ENCODE data around the gene NEUROG2.
"Not testable (repeated sequence)": the region's sequence is repeated elsewhere in the genome, so short reads cannot be mapped to it uniquely, and the experiment has no call there.

The NEUROG2 gene

GRCh38 chr4:112520598-112521122 lies 4.7 kb upstream of the NEUROG2 start:
- DNase-seq: no peak

DNA sequence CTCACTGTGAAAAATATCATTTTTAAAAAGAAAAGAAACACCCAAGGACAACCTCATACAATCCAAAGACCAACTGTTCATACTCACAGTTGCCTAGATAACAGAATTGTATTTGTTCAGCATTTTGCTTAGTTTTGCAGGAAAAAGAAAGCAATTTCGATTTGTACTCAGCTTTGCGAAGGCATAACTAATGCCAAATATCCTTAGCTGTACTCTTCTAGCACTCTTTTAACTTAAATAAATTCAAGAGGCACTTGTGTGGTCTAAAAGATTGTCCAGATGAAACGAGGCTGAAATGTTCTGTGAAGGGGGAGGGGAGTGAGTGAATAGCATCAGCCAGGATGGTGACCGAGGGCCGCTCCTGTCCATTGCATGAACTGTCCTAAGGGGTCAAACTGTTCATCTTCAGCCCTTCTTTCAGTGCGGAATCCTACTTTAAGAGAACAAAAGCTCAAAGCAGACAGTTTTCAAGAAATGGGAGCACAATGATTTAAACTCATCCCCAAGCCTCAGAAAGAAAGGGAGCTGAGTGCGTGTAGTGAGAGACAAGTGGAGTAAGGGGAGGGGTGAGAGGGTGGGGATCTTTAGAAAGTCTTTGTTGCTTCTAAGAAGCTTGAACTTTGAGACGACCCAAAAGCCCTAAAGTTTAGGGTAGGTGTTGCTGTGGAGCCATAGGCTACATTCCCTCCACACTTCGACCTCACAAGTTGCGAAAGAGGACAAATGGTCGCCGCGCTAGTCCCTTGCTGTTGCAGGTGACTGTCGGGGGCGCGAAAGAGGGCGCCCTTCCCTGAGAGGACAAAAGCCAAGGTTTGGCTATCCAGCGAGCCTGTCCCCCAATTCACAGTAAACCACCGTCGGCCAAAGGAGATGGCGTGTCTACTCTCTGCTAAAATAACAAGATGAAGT lies 4.0 kb upstream of the NEUROG2 start:
- no peak for DNase-seq

DNA sequence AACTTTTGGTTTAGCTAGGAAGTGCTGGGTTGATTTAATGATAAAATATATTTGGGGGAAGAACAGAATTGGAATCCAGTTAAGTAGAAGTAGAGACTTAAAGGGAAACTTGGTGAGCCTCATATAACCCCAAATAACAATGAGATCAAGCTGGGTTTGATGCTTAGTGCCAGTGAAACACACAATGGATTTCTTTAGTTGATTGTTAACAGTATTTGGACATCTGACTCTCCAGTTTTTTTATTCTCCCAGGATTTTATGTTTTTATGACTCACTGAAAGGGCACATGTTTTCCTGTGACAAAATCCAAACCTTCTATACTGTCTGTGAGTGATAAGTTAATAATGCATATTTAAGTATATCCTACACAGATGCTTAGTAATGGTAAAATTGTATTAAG lies 2.7 kb upstream of the NEUROG2 start:
- DNase-seq: no peak

- no peak for DNase-seq
Observed at GRCh38 chr4:112517911-112518310, 1.9 kb upstream of the NEUROG2 start.

DNA sequence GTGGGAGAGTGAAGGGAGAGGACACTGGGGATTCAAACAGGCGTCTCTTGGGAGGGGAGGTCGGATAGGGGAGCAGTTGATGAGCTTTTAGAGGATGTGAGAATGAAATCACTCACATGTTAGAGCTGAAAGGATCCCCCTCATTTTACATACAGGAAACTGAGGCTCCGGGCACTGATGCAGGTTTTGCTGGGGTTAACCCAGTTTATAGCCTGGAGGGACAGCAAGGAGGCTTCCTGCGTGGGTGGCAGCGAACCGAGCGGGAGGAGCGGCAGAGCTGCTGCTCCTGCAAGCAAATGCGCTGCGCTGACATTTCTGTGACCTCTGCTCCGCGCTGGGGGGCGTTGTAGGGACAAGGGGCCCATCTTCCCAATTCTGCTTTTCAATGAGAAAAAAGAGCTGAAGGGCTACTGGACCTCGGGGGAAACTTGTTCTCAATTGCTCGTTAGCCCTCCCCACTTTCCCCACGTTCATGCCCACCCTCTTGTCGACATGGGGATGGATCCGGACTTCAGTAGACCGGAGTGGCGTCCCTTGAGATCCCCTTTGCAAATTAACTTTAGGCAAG lies 1.2 kb upstream of the NEUROG2 start:
- DNase-seq: no peak

GRCh38 chr4:112516471-112517066 lies 589 bp upstream of the NEUROG2 start:
- DNase-seq: peak; percentile 18

DNA sequence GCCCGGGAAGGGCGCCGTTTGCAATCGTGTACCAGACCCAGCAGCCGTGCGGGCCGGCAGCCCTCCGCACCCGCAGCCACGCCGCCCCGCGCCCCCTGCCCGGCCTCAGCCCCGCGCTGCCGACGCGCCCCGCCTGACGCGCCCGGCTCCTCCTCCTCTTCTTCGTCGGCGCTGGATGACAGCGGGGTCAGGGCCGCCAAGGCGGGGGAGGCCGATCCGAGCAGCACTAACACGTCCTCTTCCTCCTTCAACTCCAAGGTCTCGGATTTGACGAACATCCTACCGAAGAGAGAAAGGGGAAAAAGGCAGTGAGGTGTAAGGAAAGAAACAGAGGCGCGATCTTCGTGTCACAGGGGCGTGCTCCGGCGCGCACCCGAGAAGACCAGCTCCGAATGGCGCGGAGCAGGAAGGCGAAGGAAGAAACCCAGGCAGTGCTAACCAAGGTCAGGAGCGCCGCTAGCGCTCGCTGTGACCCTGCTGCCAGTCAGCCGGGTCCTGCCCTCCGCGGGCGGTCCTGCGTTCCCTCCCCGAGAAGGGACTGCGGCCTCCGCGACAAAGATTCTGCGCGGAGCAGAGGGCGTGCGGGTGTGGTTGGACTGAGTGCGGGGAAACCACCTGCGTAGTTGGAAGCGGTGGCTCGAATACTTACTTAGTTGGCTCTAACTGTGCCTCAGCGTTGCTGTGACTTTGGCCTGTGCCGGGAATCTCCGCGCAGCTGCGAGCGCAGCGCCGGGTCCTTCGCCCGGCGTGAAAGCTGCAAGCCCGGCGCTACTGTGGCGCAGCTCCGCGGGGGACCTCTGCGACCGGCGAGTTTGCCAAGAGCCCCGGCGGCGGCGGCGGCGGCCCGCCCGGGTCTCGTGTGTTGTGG lies 548 bp downstream of the NEUROG2 start:
- no peak for DNase-seq

DNA sequence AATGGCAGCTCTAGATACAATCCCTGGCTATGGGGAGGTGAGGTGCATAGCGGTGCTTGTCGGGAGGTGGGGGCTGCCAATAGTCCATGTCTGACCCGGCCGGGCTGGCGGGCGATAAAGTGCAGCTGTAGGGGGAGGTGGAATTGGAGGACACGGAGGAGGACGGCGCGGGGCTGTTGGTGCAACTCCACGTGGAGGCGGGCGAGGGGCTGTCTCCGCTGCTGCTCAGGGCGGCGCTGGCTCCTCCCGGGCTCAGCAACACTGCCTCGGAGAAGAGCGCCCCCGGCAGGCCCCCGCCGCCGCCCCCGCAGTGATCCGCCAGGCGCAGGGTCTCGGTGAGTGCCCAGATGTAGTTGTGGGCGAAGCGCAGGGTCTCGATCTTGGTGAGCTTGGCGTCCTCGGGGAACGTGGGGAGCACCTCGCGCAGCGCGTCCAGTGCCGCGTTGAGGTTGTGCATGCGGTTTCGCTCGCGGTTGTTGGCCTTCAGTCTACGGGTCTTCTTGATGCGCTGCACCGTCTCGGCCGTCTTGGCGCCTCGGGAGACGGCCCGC lies 1.3 kb downstream of the NEUROG2 start:
- DNase-seq: no peak

DNA sequence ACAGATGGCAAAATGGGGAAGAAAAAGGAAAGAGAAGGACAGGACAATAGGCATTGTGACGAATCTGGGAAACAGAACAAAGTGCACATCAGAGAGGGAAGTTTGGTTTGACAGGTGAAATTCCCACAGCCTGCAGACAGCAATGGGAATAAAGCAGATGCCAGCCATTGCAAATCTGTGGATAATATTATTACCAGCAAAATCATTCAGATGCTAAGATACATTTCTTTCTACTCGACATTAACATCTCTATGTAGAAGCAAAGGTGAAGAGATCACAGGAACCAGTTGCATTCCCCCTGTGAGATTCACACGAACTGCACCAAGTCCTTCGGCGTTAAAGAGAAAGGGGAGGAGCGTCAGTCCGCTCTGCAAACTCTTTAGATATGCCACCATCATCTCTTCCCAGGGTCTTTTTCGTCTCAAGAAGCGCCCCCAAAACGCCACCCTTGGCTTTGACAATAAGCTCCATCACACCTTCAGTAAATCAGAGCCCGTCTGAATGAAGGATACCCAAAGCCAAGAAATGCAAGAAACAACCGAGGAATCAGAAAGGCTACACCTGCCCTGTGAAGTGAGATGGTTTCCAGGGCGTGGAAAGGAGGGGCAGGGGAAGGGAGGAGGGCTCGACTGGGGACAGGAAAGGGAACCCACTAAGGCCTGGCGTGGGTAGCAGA lies 1.9 kb downstream of the NEUROG2 start:
- no peak for DNase-seq

- DNase-seq: no peak
Observed at GRCh38 chr4:112511803-112512118, 4.2 kb downstream of the NEUROG2 start.

DNA sequence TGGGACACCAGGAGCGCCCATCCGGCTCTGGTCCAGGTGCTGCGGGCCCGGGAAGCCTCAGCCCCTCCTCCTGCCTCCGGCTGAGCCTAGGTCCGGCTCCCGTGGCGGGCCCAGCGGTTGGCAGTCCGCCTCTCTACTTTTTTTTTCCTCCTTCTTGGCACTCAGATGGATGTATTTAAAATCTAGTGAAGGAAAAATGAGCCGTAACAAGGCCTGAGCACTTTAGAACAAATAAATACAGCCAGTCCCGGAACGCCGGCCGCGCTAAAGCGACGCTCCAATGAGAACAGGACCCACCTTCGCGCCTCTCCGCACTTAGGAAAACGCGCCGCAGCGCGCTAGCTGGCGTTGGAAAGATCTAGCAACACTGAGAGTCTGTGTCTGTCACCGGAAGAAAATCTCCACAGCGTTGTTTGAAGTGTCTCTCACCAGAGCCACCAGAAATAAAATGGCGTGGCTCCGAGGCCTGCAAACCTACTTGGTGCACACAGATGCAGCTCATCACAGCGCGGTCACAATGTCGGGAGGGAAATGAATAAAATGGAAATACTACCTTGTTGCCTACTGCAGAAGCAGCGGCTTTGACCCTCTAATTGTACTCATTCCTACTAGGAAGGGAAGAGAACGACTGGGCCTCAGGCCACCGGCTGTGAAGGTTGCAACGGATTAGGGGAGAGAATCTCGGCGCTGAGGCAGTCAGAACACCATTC lies 4.7 kb downstream of the NEUROG2 start:
- DNase-seq: no peak

DNA sequence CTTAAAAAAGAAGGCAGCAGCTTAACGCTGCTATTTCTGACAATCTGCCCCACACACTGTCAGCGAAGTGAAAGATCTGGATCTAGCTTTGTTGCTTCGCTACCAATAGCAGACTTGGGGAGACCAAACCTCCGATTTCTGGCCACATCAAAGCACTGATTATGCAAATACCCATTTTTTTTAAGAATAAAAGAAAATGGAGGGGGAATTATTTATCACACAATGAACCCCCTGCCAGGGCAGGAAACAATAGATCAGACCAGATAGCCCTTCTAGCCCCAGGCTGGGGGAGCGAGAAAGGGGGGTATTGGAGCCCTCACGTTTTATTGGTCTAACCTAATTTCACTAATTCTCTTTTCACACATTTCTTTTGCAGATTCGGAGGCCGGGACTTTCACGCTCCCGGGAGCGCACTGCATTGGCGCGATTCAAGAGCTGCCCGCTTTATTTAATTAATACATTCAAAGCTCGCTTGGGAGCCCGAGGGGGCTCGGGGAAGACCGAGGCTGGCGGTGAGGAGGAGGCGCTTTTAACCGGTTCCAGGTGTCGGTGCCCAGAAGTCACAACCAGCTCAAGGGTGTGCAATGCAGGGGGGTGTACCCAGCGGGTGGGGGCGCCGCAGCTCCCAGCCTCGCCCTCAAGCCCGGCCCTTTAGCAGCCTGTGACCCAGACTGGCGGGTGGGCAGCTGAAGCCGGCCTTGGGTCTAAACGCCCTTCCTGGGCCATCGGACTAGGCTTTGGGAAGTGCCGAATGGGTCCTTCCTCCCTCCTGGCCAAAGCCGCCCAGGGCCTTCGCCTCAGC lies 5.5 kb downstream of the NEUROG2 start:
- DNase-seq: no peak

DNA sequence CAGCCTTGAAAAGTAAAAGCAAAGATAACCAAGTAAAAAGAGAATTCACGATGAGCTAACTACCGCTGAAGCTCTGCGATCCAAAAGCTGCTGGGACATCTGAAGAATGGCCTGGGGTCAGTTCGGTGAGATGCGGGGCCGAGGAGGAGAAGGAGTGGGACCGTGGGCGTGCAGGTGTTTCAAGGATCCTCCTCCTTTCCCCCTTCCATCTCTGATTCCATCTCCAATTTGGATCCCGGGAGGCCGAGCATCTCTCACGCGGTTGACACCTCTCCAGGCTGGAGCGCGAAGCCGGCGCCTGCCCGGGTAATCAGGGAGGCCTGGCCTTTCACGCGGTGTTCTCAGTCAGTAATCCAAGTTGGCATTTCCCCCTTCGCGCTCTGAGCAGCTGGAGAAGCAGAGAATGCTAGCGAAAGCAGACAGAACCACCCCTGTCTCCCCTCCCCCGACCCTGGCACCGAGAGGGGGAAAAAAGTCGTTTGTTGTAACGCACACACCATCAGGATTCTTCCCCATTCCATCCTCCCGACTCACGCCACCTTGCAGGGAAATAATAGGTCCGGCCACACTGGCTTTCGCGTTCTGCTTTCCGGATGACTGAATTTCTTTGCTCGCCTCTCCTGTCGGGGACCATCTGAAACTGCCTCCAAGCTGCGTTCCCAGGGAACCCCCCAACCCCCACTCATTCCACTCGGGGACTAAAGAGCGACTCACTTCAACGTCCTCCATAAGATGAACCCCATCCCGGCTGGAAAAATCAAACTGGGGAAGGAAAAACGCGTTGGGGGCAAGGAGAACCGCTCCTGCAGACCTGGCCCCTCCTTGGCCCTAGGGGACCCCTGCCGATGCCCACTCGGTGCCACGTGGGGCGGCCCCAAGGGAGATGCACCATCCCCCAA lies 6.5 kb downstream of the NEUROG2 start:
- peak; percentile 18 for DNase-seq

DNA sequence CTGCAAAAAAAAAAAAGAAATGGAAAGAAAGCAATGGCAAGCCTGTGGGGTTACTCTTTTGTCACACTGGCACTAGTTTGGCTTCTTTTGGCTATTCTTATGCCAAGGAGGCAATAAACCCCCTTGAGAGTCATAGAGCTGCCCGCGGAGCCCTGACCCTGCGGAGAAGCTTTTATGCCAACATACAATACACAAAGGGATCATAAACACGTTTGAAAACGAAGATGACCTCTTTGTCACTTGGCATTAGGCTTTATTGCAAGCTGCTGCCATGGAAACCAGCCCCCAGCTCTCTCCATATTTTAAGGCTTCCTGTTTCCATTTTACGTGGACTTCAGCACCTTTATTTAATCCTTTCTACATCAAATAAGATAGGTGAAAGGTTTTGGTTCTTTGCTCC lies 7.6 kb downstream of the NEUROG2 start:
- no peak for DNase-seq

- DNase-seq: no peak
Observed at GRCh38 chr4:112504807-112505206, 11.2 kb downstream of the NEUROG2 start.

GRCh38 chr4:112502871-112503270 lies 13.1 kb downstream of the NEUROG2 start:
- no peak for DNase-seq

- no peak for DNase-seq
Observed at GRCh38 chr4:112492321-112492720, 23.7 kb downstream of the NEUROG2 start.

DNA sequence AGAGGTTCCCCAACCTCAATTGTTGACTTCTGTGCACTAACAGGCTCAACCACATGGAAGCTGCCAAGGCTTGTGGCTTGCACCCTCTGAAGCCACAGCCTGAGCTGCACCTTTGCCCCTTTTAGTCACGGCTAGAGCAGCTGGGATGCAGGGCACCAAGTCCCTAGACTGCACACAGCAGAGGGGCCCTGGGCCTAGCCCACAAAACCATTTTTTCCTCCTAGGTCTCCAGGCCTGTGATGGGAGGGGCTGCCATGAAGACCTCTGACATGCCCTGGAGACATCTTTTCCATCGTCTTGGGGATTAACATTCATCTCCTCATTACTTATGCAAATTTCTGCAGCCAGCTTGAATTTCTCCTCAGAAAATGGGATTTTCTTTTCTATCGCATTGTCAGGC lies 25.2 kb downstream of the NEUROG2 start:
- not testable (repeated sequence) for DNase-seq

DNA sequence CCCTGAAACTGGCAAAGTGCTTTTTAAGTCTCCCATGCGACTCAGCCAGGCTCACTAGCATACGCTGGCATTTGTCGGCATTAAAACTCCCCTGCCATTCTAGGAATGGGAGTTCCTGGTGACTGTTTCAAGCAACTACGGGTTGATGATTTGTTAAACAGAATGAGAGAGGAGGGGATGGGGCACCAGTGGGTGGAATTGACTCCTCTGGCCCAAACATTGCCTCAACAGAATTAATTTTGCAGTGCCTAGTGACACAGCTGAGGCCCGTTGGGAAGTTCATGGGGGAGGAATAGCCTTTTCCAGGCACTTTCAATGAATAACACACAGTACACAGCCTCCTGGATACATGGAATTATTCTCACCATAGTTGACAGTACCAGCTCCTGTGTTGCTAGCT lies 30.1 kb downstream of the NEUROG2 start:
- no peak for DNase-seq

- DNase-seq: no peak
Observed at GRCh38 chr4:112473985-112474384, 42.0 kb downstream of the NEUROG2 start.

Data from NCI-H2227 treated with DMSO at 0.1 percent for 48 hours (cell line).